Neutrophil (primary cell): Measurements from ENCODE around the gene CHMP4B.

Source experiments
- H3K27ac ChIP-seq: fragments of 200-600 bp; sonication (generic); 2 replicates; pipeline ENCODE4 v1.5.1; 2016; ENCODE audit warnings: mild to moderate bottlenecking, moderate library complexity
- H3K27me3 ChIP-seq: fragments of 200-600 bp; sonication (generic); 2 replicates; pipeline ENCODE4 v1.6.0; 2016; ENCODE audit warnings: mild to moderate bottlenecking
- H3K36me3 ChIP-seq: fragments of 200-600 bp; sonication (generic); 2 replicates; pipeline ENCODE4 v1.5.1; 2017
- H3K4me1 ChIP-seq, 2 experiments: fragments of 200-600 bp in 1 of 2; sonication (generic) in 1 of 2; 1 replicate in 1 of 2; 2 replicates in 1 of 2; pipeline versions ENCODE4 v1.5.1 to v1.6.1; 2013 to 2016; ENCODE audit warnings: low read depth in 1 of 2, low read length in 1 of 2, mild to moderate bottlenecking in 1 of 2, moderate library complexity in 1 of 2; ENCODE audit not compliant: control insufficient read depth in 1 of 2, insufficient read depth in 1 of 2
- H3K4me3 ChIP-seq, 2 experiments: fragments of 200-600 bp in 1 of 2; sonication (generic) in 1 of 2; 1 replicate in 1 of 2; 2 replicates in 1 of 2; pipeline ENCODE4 v1.5.1; 2013 to 2016; ENCODE audit warnings: low read depth in 1 of 2, low read length in 1 of 2, mild to moderate bottlenecking in 1 of 2, moderate library complexity in 1 of 2
- H3K9me3 ChIP-seq: fragments of 200-600 bp; sonication (generic); 2 replicates; pipeline ENCODE4 v1.5.1; 2016
- CTCF ChIP-seq: fragments of 200-600 bp; sonication (generic); IDR thresholded peaks from 2 replicates; pipeline ENCODE4 v1.5.1; 2016; ENCODE audit warnings: antibody characterized with exemption

The CHMP4B gene

DNA sequence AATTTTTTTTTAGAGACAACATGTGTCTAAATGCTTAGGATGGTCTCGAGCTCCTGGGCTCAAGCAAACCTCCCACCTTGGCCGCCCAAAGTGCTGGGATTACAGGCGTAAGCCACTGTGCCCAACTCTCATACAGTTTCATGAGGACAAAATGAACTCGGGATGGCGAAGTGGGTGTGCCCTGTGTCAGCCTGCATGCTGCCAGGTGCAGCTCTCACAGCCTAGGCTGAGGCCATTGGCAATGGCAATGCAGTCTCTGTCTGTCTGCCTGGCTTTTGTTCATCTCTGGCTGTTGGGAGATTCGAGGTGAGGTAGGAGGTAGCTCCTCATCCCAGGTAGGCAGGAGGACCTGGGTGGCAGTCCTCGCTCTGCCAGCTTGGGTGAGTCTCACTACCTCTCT, 88.0 kb downstream of the CHMP4B start:
- Histone ChIP-seq H3K27me3 (peaks cover 62% of the 10 kb centered on the region), H3K27ac (no peak overlapping the region), H3K4me1 (no peaks in the 10 kb centered on the region), H3K36me3 (no peaks in the 10 kb centered on the region), H3K9me3 (no peaks in the 10 kb centered on the region), H3K4me3 (no peak overlapping the region)
- TF ChIP-seq CTCF = no peak

DNA sequence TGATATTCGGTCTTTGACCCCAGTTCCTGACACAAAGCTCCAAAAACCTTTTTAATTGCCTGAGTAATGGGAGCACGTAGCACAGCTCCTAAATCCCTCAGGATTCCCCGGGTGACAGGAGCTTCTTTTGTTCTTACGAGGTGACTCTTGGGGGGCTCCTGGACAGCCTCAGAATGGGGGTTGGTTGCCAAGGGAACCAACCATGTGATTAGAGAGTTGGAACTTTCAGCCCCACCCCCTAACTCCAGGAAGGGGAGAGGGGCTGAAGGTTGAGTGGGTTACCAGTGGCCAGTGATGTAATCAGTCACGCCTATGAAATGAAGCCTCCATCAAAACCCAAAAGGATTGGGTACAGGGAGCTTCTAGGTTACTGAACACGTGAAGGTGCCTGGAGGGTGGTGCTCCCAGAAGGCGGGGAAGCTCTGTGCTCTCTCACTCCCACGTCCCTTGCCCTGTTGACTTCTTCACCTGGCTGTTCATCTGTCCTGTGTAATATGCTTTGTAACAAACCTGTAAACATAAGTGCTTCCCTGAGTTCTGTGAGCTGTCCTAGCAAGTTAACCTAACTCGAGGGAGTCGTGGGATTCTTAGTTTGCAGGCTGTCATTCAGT, 89.5 kb downstream of the CHMP4B start:
- Histone ChIP-seq H3K36me3 (no peaks in the 10 kb centered on the region), H3K27me3 (peaks cover 55% of the 10 kb centered on the region), H3K27ac (no peak overlapping the region), H3K9me3 (no peaks in the 10 kb centered on the region), H3K4me3 (no peak overlapping the region), H3K4me1 (no peaks in the 10 kb centered on the region)
- TF ChIP-seq CTCF = no peak

DNA sequence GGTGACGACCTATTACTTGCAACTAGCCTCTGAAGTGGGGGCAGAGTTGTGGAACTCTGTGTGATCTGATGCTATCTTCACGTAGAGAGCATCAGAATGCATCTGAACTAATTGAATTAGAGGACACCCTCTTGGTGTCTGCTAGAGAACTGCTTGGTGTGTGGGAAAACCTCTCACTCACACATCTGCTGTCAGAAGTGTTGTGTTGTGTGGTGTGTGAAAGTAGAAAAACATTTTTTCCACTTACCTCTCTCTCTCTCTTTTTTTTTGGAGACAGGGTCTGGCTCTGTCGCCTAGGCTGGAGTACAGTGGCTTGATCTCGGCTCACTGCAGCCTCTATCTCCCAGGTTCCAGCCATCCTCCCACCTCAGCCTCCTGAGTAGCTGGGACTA, 90.0 kb downstream of the CHMP4B start:
- Histone ChIP-seq H3K36me3 (no peaks in the 10 kb centered on the region), H3K27ac (no peak overlapping the region), H3K9me3 (no peaks in the 10 kb centered on the region), H3K4me1 (no peaks in the 10 kb centered on the region), H3K27me3 (peaks cover 50% of the 10 kb centered on the region), H3K4me3 (no peak overlapping the region)
- TF ChIP-seq CTCF = no peak

GRCh38 chr20:33902011-33902410, 90.9 kb downstream of the CHMP4B start:
- H3K27me3 ChIP-seq = peaks cover 42% of the 10 kb centered on the region
- H3K9me3 ChIP-seq = no peaks in the 10 kb centered on the region
- no peaks in the 10 kb centered on the region for H3K36me3 ChIP-seq
- no peak for TF ChIP-seq CTCF
- H3K4me1 ChIP-seq = no peaks in the 10 kb centered on the region
- no peak overlapping the region for H3K4me3 ChIP-seq
- H3K27ac ChIP-seq = no peak overlapping the region
